GM23338 (cell line): ENCODE measurements around the gene ADAMTS14. TPM values are rescaled to one million over a fixed set of nuclear protein-coding genes. Genes with fewer than 3 reads are reported as not detected.

Experiments
- CTCF ChIP-seq, 2 experiments: fragments of 200-600 bp in 1 of 2; sonication (generic) in 1 of 2; conservative IDR thresholded peaks; 2 replicates each; pipeline versions ENCODE4 v1.5.1 to v1.6.1; 2016 to 2017; ENCODE audit warnings: antibody characterized with exemption in 2 of 2, low read depth in 2 of 2, mild to moderate bottlenecking in 2 of 2, moderate library complexity in 1 of 2
- EZH2 ChIP-seq: fragments of 200-600 bp; sonication (generic); IDR thresholded peaks from one replicate; pipeline ENCODE4 v1.8.0; 2017; ENCODE audit warnings: antibody characterized with exemption, mild to moderate bottlenecking, low read depth; ENCODE audit not compliant: unreplicated experiment
- EZH2phosphoT487 ChIP-seq: fragments of 200-600 bp; sonication (generic); IDR thresholded peaks from one replicate; pipeline ENCODE4 v1.8.1; 2018; ENCODE audit warnings: antibody characterized with exemption; ENCODE audit not compliant: unreplicated experiment
- JUNB ChIP-seq: IDR thresholded peaks from one replicate; pipeline ENCODE4 v1.6.1; 2016; ENCODE audit warnings: antibody characterized with exemption; ENCODE audit not compliant: unreplicated experiment
- ZNF462 ChIP-seq: fragments of 250-450 bp; sonication (Bioruptor Pico); IDR thresholded peaks from 2 replicates; pipeline ENCODE4 v1.5.0; 2020; ENCODE audit warnings: mild to moderate bottlenecking, moderate library complexity
- polyA plus RNA-seq: library from polyadenylated mRNA; unstranded; fragments of >200 nt; fragmentation: Nextera tagmentation; extraction: Ambion mirVana; gene quantifications from 2 replicates; pipeline ENCODE4 v1.2.1, GENCODE V29; 2016
- total RNA-seq: library from RNA; depleted of rRNA; stranded (reverse); fragments of >200 nt; shearing (Covaris generic); gene quantifications from 2 replicates; pipeline ENCODE4 v1.2.3, GENCODE V29; 2014

ADAMTS14 gene
- total and polyA plus RNA-seq, 2 experiments from 2014 or later, result 1.9 to 2.1 TPM

GRCh38 chr10:70673043-70673928 lies 980 bp downstream of the ADAMTS14 start (continued):
- TF ChIP-seq JUNB, result no peak
- TF ChIP-seq EZH2phosphoT487, result no peak
- TF ChIP-seq CTCF (conservative IDR thresholded peaks at IDR 0.05; ENCODE audit: low read depth in 2 of 2), result no peak
- TF ChIP-seq EZH2, result no peak
- no peak for TF ChIP-seq ZNF462 (CRISPR knock-in tag)
